ENCODE measurements around the gene CSTPP1. TPM values are rescaled to one million over a fixed set of nuclear protein-coding genes. Genes with fewer than 3 reads are reported as not detected.

The CSTPP1 gene
- total RNA-seq, 4 donors from 2014 or later: 13.3 to 26.4 (median 19.1) TPM

GRCh38 chr11:47052576-47052975 lies 116.0 kb downstream of the CSTPP1 start:
- H3K36me3 ChIP-seq: peaks cover 0 to 3% (median 0%) of the 10 kb centered on the region in 4 donors
- TF ChIP-seq POLR2A (IDR thresholded peaks at IDR 0.05; ENCODE audit: low read depth): no peak
- no peak for TF ChIP-seq CTCF (IDR thresholded peaks at IDR 0.05)
- TF ChIP-seq POLR2AphosphoS5 (IDR thresholded peaks at IDR 0.05): no peak
- TF ChIP-seq EP300 (IDR thresholded peaks at IDR 0.05): no peak
- intact Hi-C loops (cut with DNase I): no loop called here

GRCh38 chr11:47055534-47055933 lies 119.0 kb downstream of the CSTPP1 start:
- TF ChIP-seq EP300 (IDR thresholded peaks at IDR 0.05) (no peak), POLR2AphosphoS5 (IDR thresholded peaks at IDR 0.05) (no peak), POLR2A (IDR thresholded peaks at IDR 0.05; ENCODE audit: low read depth) (no peak), CTCF (IDR thresholded peaks at IDR 0.05) (no peak)
- intact Hi-C loops (cut with DNase I): no loop called here
- Histone ChIP-seq H3K27me3 (no peaks in the 10 kb centered on the region), H3K4me1 (peaks cover 0 to 7% (median 3%) of the 10 kb centered on the region in 4 donors), H3K4me3 (no peak overlapping the region), H3K9me3 (no peaks in the 10 kb centered on the region), H3K36me3 (peaks cover 0 to 3% (median 0%) of the 10 kb centered on the region in 4 donors), H3K27ac (replicated peaks in 1 of 4) (no peak overlapping the region)
- DNase-seq (ENCODE audit: extremely low spot score): no peak
- WGBS: 96% methylated on average over 1 of the region's 1 CpG

More at GRCh38 chr11:47052576-47052975, 116.0 kb downstream of the CSTPP1 start:
- no peak for DNase-seq (ENCODE audit: extremely low spot score)
- Histone ChIP-seq H3K27ac (replicated peaks in 1 of 4) (no peak overlapping the region), H3K27me3 (no peaks in the 10 kb centered on the region), H3K9me3 (no peaks in the 10 kb centered on the region), H3K4me1 (peaks cover 0 to 7% (median 3%) of the 10 kb centered on the region in 4 donors), H3K4me3 (no peak overlapping the region)

GRCh38 chr11:47056261-47056915 lies 119.8 kb downstream of the CSTPP1 start:
- Histone ChIP-seq H3K36me3 (peaks cover 0 to 3% (median 0%) of the 10 kb centered on the region in 4 donors), H3K4me3 (no peak overlapping the region), H3K4me1 (peaks cover 0 to 7% (median 0%) of the 10 kb centered on the region in 4 donors), H3K27me3 (no peaks in the 10 kb centered on the region), H3K9me3 (no peaks in the 10 kb centered on the region), H3K27ac (replicated peaks in 1 of 4) (no peak overlapping the region)
- WGBS: 79% methylated on average over 3 of the region's 3 CpGs
- intact Hi-C loops (cut with DNase I): no loop called here
- TF ChIP-seq POLR2AphosphoS5 (IDR thresholded peaks at IDR 0.05): no peak
- TF ChIP-seq CTCF (IDR thresholded peaks at IDR 0.05): no peak
- no peak for TF ChIP-seq EP300 (IDR thresholded peaks at IDR 0.05)
- no peak for TF ChIP-seq POLR2A (IDR thresholded peaks at IDR 0.05; ENCODE audit: low read depth)
- DNase-seq (ENCODE audit: extremely low spot score): no peak

- H3K9me3 ChIP-seq: no peaks in the 10 kb centered on the region
- H3K36me3 ChIP-seq: peaks cover 0 to 3% (median 0%) of the 10 kb centered on the region in 4 donors
- no peak overlapping the region for H3K4me3 ChIP-seq
- peaks cover 0 to 5% (median 0%) of the 10 kb centered on the region in 4 donors for H3K4me1 ChIP-seq
- H3K27me3 ChIP-seq: no peaks in the 10 kb centered on the region
- TF ChIP-seq POLR2AphosphoS5 (IDR thresholded peaks at IDR 0.05): no peak
- no peak for TF ChIP-seq CTCF (IDR thresholded peaks at IDR 0.05)
- no peak for TF ChIP-seq EP300 (IDR thresholded peaks at IDR 0.05)
- TF ChIP-seq POLR2A (IDR thresholded peaks at IDR 0.05; ENCODE audit: low read depth): no peak
- intact Hi-C loops (cut with DNase I): no loop called here
- DNase-seq (ENCODE audit: extremely low spot score): no peak
- no peak overlapping the region for H3K27ac ChIP-seq (replicated peaks in 1 of 4)
These were observed 120.8 kb downstream of the CSTPP1 start for GRCh38 chr11:47057365-47057764.

- H3K4me3 ChIP-seq: no peak overlapping the region
- H3K27me3 ChIP-seq: no peaks in the 10 kb centered on the region
- no peak for TF ChIP-seq POLR2AphosphoS5 (IDR thresholded peaks at IDR 0.05)
- no peak for TF ChIP-seq EP300 (IDR thresholded peaks at IDR 0.05)
- no peak for TF ChIP-seq CTCF (IDR thresholded peaks at IDR 0.05)
- TF ChIP-seq POLR2A (IDR thresholded peaks at IDR 0.05; ENCODE audit: low read depth): no peak
- DNase-seq (ENCODE audit: extremely low spot score): no peak
- no peaks in the 10 kb centered on the region for H3K4me1 ChIP-seq
- intact Hi-C loops (cut with DNase I): no loop called here
- H3K27ac ChIP-seq (replicated peaks in 1 of 4): no peak overlapping the region
- WGBS: 69% methylated on average over 2 of the region's 2 CpGs
- H3K36me3 ChIP-seq: peaks cover 0 to 3% (median 0%) of the 10 kb centered on the region in 4 donors
- H3K9me3 ChIP-seq: no peaks in the 10 kb centered on the region
These were observed 124.2 kb downstream of the CSTPP1 start for GRCh38 chr11:47060807-47061206.

All from esophagus muscularis mucosa (tissue), 4 donors.